Measurements from ENCODE around the gene DDX5.

DDX5 gene

DNA sequence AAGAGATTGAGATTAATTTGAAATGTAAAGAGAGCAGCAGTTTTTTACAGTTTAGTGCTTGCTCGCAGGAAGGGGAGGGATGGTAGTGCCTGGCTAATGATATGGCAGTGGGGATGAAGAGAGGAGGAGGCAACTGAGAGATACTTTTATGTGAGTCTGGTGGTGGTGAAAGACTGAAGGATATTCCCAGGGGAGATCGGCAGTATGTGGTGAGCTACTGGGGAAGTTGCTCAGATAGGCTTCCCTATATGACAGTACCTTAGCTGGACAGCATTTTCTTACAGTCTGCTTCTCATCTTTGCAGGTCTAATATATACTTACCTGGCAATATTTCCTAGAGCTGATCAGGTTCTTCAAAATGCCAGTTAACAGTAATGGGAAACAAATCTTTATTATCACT, 9.3 kb upstream of the DDX5 start:
- POLR2A ChIA-PET = interaction anchor here (1.7 to 1.8 kb wide), 2 partner anchors 8 to 10 kb away, joined by 5 to 18 read pairs; partner anchors contain the start of genes CEP95 and DDX5
- H3K4me1 ChIP-seq (ENCODE audit: control insufficient read depth, insufficient read depth, low read length) = no peaks in the 10 kb centered on the region
- no peak overlapping the region for H3K27ac ChIP-seq (ENCODE audit: extremely low read depth, low read depth, low read length)
- H3K9me3 ChIP-seq (ENCODE audit: control insufficient read depth, insufficient read depth, low read depth, low read length) = no peaks in the 10 kb centered on the region
- H3K4me3 ChIP-seq (ENCODE audit: low read depth, low read length) = no peak overlapping the region
- 0 out of 2 replicates have a peak, but pooled peaks have one; percentile 14 for TF ChIP-seq SP7 (tag by site-specific recombination; IDR thresholded peaks at IDR 0.05)
- no peak for TF ChIP-seq ZNF37A (tag by site-specific recombination; IDR thresholded peaks at IDR 0.05)
- TF ChIP-seq, protein P1, sequence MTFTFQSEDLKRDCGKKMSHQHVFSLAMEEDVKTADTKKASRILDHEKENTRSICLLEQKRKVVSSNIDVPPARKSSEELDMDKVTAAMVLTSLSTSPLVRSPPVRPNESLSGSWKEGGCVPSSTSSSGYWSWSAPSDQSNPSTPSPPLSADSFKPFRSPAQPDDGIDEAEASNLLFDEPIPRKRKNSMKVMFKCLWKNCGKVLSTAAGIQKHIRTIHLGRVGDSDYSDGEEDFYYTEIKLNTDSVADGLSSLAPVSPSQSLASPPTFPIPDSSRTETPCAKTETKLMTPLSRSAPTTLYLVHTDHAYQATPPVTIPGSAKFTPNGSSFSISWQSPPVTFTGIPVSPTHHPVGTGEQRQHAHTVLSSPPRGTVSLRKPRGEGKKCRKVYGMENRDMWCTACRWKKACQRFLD (tag by site-specific recombination; IDR thresholded peaks at IDR 0.05) = no peak
- CTCF ChIA-PET = interaction anchor here (1.0 kb wide), 1 partner anchor 97 kb away, joined by 8 read pairs; no protein-coding TSS in a partner anchor
- peaks cover 71 to 98% of the 10 kb centered on the region in 2 experiments for H3K36me3 ChIP-seq (ENCODE audit: control insufficient read depth in 2 of 2, insufficient read depth in 1 of 2, low read length in 2 of 2)

DNA sequence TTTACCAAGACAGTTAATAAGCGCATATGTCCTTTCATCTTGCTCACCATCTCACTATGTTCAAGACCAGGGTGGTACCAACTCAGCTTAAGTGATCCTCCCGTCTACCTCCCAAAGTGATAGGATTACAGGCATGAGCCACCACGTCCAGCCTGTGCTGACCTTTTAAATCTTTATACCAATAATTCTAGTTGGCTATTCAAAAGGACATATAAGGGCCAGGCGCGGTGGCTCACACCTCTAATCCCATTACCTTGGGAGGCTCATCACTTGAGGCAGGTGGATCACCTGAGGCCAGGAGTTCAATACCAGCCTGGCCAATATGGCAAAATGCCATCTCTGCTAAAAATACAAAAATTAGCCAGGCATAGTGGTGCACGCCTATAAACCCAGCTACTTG, 3.1 kb upstream of the DDX5 start:
- ChIA-PET POLR2A (no interaction called here), CTCF (interaction anchor here (0.7 kb wide), 1 partner anchor 90 kb away, joined by 5 read pairs; no protein-coding TSS in a partner anchor)
- no peaks in the 10 kb centered on the region for H3K9me3 ChIP-seq (ENCODE audit: control insufficient read depth, insufficient read depth, low read depth, low read length)
- H3K36me3 ChIP-seq (ENCODE audit: control insufficient read depth in 2 of 2, insufficient read depth in 1 of 2, low read length in 2 of 2) = peaks cover 38 to 64% of the 10 kb centered on the region in 2 experiments
- no peak overlapping the region for H3K4me3 ChIP-seq (ENCODE audit: low read depth, low read length)
- H3K4me1 ChIP-seq (ENCODE audit: control insufficient read depth, insufficient read depth, low read length) = 0 out of 2 replicates have a peak, but pooled peaks cover 4% of the 10 kb centered on the region
- TF ChIP-seq ZNF174 (tag by site-specific recombination; IDR thresholded peaks at IDR 0.05) (no peak), ZNF266 (tag by site-specific recombination; IDR thresholded peaks at IDR 0.05; ENCODE audit: low read depth) (no peak), ZNF214 (tag by site-specific recombination; IDR thresholded peaks at IDR 0.05; ENCODE audit: borderline replicate concordance) (no peak), ZFHX2 (tag by site-specific recombination; conservative IDR thresholded peaks at IDR 0.05) (no peak)
- no peak overlapping the region for H3K27ac ChIP-seq (ENCODE audit: extremely low read depth, low read depth, low read length)

DNA sequence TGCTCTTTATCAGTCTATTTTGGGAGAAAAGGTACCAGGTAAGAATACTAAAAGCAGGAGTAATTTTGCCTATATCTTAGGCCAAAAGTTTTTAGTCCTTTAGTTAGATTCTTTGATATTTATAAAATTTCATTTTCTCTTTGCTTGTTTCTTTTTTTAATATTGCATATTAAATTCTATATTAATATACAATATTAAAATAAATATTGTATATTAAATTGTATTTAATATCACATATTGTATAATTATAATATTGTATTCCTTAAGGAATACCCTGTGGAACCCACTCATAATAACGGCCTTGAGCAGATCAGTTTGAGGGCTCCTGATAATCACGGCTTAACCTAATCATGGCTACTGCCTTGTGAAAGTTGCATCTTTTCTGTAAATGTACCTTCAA, 2.6 kb upstream of the DDX5 start:
- CTCF ChIA-PET = interaction anchor here (0.7 kb wide), 1 partner anchor 90 kb away, joined by 5 read pairs; no protein-coding TSS in a partner anchor

DNA sequence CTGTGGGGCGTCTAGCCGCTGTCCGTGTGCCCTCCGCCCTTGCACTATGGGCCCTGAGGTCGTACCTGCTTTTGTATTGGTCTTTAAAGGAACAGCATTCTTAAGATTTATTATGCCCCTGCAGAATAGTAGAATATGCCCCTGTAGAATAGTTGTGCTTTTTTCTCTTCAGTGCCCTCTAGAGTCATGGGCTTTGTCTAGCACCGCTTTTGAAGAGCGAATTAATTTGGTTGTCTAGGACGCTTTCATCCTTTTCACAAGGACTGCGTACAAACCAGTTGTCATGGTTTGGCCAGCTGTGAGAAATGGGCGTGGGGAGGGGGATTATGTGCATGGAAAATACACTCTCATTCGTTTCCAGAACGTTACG, 1.3 kb upstream of the DDX5 start:
- ChIA-PET CTCF (interaction anchor here (0.9 to 1.9 kb wide), 4 partner anchors 86 to 201 kb away, joined by 3 to 10 read pairs (median 5); no protein-coding TSS in a partner anchor), POLR2A (interaction anchor here (0.9 to 4.2 kb wide), 13 partner anchors 8 to 668 kb away, joined by 3 to 146 read pairs (median 5); partner anchors contain the start of genes POLG2 and SMURF2)
- no peaks in the 10 kb centered on the region for H3K9me3 ChIP-seq (ENCODE audit: control insufficient read depth, insufficient read depth, low read depth, low read length)
- H3K4me1 ChIP-seq (ENCODE audit: control insufficient read depth, insufficient read depth, low read length) = 0 out of 2 replicates have a peak, but pooled peaks cover 4% of the 10 kb centered on the region
- H3K36me3 ChIP-seq (ENCODE audit: control insufficient read depth in 2 of 2, insufficient read depth in 1 of 2, low read length in 2 of 2) = peaks cover 41 to 65% of the 10 kb centered on the region in 2 experiments
- peak overlapping the region; percentile 100 for H3K4me3 ChIP-seq (ENCODE audit: low read depth, low read length)
- TF ChIP-seq ZNF660 (tag by site-specific recombination; IDR thresholded peaks at IDR 0.05) (0 out of 2 replicates have a peak, but pooled peaks have one; percentile 44), ZNF629 (tag by site-specific recombination; IDR thresholded peaks at IDR 0.05) (no peak), ZXDB (tag by site-specific recombination; IDR thresholded peaks at IDR 0.05) (peak; percentile 100), ZNF768 (tag by site-specific recombination; IDR thresholded peaks at IDR 0.05) (no peak), KLF9 (tag by site-specific recombination; IDR thresholded peaks at IDR 0.05; ENCODE audit: low read depth) (peak; percentile 61; the same call in 1 of the 2 replicates), ZNF549 (tag by site-specific recombination; IDR thresholded peaks at IDR 0.05) (peak; percentile 62; the same call in 1 of the 2 replicates), FEZF1 (tag by site-specific recombination; IDR thresholded peaks at IDR 0.05) (peak; percentile 39; the same call in 1 of the 2 replicates)
- TF ChIP-seq, protein P2, sequence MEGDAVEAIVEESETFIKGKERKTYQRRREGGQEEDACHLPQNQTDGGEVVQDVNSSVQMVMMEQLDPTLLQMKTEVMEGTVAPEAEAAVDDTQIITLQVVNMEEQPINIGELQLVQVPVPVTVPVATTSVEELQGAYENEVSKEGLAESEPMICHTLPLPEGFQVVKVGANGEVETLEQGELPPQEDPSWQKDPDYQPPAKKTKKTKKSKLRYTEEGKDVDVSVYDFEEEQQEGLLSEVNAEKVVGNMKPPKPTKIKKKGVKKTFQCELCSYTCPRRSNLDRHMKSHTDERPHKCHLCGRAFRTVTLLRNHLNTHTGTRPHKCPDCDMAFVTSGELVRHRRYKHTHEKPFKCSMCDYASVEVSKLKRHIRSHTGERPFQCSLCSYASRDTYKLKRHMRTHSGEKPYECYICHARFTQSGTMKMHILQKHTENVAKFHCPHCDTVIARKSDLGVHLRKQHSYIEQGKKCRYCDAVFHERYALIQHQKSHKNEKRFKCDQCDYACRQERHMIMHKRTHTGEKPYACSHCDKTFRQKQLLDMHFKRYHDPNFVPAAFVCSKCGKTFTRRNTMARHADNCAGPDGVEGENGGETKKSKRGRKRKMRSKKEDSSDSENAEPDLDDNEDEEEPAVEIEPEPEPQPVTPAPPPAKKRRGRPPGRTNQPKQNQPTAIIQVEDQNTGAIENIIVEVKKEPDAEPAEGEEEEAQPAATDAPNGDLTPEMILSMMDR (tag by site-specific recombination; IDR thresholded peaks at IDR 0.05) = 0 out of 2 replicates have a peak, but pooled peaks have one; percentile 20
- H3K27ac ChIP-seq (ENCODE audit: extremely low read depth, low read depth, low read length) = peak overlapping the region; percentile 97

More for the DNA sequence above, 2.6 kb upstream of the DDX5 start:
- POLR2A ChIA-PET = no interaction called here
- TF ChIP-seq ZBTB20 (tag by site-specific recombination; IDR thresholded peaks at IDR 0.05) (no peak), ZNF354C (tag by site-specific recombination; IDR thresholded peaks at IDR 0.05; ENCODE audit: borderline replicate concordance, low read depth) (no peak), ZBTB1 (tag by site-specific recombination; IDR thresholded peaks at IDR 0.05) (no peak), ZNF175 (tag by site-specific recombination; IDR thresholded peaks at IDR 0.05) (no peak), KLF7 (tag by site-specific recombination; IDR thresholded peaks at IDR 0.05; ENCODE audit: borderline replicate concordance) (no peak), ZNF37A (tag by site-specific recombination; IDR thresholded peaks at IDR 0.05) (no peak), ZNF19 (tag by site-specific recombination; IDR thresholded peaks at IDR 0.05; ENCODE audit: low read depth) (no peak), ZNF16 (tag by site-specific recombination; IDR thresholded peaks at IDR 0.05; ENCODE audit: low read depth) (no peak), ZNF501 (tag by site-specific recombination; IDR thresholded peaks at IDR 0.05) (no peak)
- TF ChIP-seq, protein P3, sequence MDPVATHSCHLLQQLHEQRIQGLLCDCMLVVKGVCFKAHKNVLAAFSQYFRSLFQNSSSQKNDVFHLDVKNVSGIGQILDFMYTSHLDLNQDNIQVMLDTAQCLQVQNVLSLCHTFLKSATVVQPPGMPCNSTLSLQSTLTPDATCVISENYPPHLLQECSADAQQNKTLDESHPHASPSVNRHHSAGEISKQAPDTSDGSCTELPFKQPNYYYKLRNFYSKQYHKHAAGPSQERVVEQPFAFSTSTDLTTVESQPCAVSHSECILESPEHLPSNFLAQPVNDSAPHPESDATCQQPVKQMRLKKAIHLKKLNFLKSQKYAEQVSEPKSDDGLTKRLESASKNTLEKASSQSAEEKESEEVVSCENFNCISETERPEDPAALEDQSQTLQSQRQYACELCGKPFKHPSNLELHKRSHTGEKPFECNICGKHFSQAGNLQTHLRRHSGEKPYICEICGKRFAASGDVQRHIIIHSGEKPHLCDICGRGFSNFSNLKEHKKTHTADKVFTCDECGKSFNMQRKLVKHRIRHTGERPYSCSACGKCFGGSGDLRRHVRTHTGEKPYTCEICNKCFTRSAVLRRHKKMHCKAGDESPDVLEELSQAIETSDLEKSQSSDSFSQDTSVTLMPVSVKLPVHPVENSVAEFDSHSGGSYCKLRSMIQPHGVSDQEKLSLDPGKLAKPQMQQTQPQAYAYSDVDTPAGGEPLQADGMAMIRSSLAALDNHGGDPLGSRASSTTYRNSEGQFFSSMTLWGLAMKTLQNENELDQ (tag by site-specific recombination; IDR thresholded peaks at IDR 0.05; ENCODE audit: low read depth) = no peak
- H3K4me3 ChIP-seq (ENCODE audit: low read depth, low read length) = peak overlapping the region; percentile 100
- H3K9me3 ChIP-seq (ENCODE audit: control insufficient read depth, insufficient read depth, low read depth, low read length) = no peaks in the 10 kb centered on the region
- no peak overlapping the region for H3K27ac ChIP-seq (ENCODE audit: extremely low read depth, low read depth, low read length)
- H3K4me1 ChIP-seq (ENCODE audit: control insufficient read depth, insufficient read depth, low read length) = 0 out of 2 replicates have a peak, but pooled peaks cover 4% of the 10 kb centered on the region
- peaks cover 38 to 64% of the 10 kb centered on the region in 2 experiments for H3K36me3 ChIP-seq (ENCODE audit: control insufficient read depth in 2 of 2, insufficient read depth in 1 of 2, low read length in 2 of 2)
